NCI-H2107 (cell line): ENCODE results near the gene PRDM2.

Source experiments
- DNase-seq: peaks from one replicate; lab custom pipeline; 2025; lab: John Stamatoyannopoulos, UW

Gene PRDM2

GRCh38 chr1:13763991-13764390, 64.0 kb downstream of the PRDM2 start:
- no peak for DNase-seq

- no peak for DNase-seq
Observed at GRCh38 chr1:13764588-13765332, 64.8 kb downstream of the PRDM2 start.

DNA sequence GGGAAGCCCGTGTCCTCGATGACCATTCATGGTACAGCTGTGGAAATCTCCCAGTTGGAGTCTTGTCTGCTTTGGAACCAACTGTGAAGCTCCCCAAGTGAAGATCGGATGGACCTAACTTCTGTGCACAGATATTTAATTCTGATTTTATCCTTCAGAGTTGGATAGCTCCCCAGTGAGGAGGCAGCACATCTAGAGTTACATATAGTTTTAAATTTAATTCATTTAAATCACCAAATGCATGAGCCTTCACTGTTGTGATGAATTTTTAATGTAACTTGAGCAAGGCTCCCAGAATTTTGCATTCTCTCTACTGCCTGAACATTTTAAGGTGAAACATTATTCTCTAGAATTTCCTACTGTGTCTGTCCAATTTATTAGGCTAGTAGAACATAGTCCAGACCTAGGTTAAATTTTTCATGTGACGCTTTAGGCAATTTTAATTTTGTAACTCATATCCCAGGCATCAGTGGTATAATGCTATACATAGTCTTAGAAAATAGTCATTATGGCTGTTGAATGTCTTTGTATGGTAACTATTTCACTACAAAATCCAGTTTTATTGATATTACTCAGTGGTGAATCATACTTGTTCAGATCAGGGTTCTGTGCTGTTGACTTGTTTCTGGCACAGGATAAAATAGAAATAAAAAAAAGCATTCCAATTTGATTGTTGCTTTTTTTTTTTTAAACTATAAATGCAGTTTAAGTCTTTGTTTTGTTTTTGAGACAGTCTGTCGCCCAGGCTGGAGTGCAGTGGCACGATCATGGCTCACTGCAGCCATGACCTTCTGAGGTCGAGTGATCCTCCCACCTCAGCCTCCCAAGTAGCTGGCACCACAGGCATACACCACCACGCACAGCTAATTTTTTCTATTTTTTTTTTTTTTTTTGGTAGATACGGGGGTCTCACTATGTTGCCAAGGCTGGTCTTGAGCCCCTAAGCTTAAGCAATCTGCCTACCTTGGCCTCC, 66.9 kb downstream of the PRDM2 start:
- DNase-seq: no peak

DNA sequence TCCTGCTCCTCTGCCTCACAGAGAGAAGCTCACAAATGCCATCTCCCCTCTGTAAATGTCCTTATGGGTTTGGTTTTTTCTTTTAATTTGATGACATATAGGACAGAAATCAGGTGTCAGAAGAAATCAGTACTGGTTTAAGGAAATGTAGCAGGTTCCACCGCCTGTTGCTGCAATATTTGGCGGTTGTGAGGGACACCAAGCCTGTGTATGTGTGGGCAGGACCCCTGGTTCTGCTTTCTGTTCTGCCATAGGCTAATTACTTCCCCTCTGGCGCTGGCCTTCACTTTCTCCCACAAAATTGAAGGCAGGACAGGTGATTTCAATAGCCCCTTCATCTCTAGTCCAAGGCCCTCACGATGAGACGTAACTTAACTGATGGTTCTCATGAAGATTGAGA, 69.2 kb downstream of the PRDM2 start:
- no peak for DNase-seq

- DNase-seq: no peak
Observed at GRCh38 chr1:13769830-13770229, 69.8 kb downstream of the PRDM2 start.

DNA sequence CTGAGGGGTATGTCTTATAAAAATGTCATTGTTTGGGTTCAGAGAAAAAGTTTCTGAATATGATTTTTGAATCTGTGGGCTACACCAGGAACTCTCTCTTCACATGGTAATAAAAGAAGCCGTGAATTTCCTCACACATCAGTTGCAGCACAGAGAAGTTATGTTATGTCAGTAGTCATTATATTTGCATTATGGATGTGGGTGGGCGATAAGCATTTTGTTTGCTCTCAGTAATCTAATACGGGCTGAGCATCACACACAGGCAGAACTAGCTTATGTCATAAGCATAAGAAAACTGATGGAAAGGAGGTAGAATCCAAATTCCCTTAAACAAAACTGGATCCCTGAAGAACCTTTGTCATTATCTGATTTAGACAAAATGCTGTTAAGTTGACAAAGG, 70.8 kb downstream of the PRDM2 start:
- DNase-seq: no peak

- no peak for DNase-seq
Observed at GRCh38 chr1:13771745-13772144, 71.8 kb downstream of the PRDM2 start.

DNA sequence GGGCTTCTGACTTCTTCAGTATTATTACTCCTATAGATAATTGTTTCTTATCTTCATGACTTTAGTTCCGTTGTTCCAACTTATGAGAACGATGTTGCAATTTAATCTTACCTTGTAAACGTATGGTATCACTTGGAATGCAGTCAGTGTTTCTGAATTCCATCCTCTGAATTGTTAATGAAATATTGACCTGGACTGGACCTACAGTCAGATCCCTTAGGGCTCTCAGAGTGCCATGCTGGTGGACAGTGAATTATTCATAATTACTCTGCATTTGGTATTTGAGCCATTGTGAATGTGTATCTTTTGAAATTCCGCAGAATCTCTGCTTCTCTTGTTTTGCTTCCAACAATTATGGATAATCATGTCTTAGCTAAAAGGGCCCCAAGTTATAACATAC, 72.3 kb downstream of the PRDM2 start:
- no peak for DNase-seq

- no peak for DNase-seq
Observed at GRCh38 chr1:13774121-13774520, 74.1 kb downstream of the PRDM2 start.

GRCh38 chr1:13775459-13775858, 75.5 kb downstream of the PRDM2 start:
- no peak for DNase-seq

DNA sequence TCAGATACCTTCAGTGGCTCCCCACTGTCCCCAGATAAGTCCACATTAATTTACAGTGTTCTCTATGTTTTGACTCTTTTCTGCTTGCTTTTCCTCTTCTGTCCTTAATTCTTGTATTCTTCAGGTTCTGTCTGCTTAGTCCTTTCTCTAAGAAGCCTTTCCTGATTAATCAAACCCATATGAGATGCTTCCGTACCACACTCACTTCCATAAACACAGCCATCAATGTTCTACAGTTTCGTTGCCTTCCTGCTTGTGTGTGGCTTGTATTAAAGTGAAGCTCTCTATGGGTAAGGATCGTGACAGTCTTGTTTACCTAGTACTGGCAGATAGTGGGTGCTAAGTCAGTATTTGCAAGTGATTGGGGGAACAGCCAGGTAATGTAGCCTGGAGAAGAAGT, 75.9 kb downstream of the PRDM2 start:
- DNase-seq: no peak

GRCh38 chr1:13778431-13778830, 78.4 kb downstream of the PRDM2 start:
- no peak for DNase-seq

GRCh38 chr1:13779930-13780329, 79.9 kb downstream of the PRDM2 start:
- no peak for DNase-seq

DNA sequence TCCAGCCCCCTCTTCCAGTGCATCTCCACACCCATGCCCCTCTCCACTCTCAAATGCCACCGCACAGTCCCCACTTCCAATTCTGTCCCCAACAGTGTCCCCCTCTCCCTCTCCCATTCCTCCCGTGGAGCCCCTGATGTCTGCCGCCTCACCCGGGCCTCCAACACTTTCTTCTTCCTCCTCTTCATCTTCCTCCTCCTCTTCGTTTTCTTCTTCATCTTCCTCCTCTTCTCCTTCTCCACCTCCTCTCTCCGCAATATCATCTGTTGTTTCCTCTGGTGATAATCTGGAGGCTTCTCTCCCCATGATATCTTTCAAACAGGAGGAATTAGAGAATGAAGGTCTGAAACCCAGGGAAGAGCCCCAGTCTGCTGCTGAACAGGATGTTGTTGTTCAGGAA, 80.8 kb downstream of the PRDM2 start:
- DNase-seq: no peak

- DNase-seq: no peak
Observed at GRCh38 chr1:13781228-13781627, 81.2 kb downstream of the PRDM2 start.

GRCh38 chr1:13781907-13782633, 82.1 kb downstream of the PRDM2 start:
- no peak for DNase-seq

DNA sequence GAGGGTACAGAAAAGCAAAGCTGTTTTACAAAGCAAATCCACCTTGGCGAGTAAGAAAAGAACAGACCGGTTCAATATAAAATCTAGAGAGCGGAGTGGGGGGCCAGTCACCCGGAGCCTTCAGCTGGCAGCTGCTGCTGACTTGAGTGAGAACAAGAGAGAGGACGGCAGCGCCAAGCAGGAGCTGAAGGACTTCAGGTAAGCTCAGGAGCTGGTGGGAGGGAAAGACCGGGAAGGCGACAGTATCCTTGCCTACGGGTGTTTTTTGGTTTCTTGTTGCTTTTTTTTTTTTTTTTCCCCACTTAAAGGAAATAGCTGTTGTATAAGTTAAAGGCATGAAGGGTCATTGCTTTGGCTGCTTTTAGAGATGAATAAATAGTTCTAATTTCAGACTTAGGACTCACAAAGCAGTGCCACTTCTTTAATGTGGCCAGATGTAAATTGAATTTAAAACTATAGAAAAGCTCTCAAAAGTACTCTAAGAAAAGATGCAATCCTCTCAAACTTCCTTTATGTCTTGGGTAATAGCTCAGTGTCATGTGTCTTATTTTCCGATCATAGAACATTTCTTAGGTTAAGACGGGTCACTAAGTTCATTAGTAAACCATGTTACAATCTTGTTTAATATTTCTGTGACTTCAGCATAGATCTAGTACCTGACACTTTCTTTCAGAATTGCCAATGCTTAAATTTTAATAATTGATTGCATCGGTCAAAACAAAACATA, 82.8 kb downstream of the PRDM2 start:
- DNase-seq: no peak

DNA sequence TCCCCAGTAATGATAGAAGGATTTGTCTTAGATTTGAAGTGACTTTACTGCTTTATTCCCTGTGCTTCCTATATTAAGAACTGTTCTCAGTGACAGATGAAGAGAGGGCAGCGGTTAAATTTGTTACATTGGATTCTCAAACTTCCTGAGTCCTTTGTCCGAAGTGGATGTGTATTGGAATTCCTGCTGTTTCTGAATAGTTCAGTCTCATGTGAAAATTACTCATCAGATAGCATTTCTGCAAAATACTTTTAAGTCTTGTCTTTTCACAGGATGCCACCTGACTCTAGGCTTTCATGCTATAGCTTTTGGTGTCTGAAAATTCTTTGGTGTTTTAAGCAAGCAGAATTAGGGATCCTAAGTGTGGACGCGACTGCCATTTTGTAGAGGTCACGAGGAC, 83.6 kb downstream of the PRDM2 start:
- DNase-seq: no peak

DNA sequence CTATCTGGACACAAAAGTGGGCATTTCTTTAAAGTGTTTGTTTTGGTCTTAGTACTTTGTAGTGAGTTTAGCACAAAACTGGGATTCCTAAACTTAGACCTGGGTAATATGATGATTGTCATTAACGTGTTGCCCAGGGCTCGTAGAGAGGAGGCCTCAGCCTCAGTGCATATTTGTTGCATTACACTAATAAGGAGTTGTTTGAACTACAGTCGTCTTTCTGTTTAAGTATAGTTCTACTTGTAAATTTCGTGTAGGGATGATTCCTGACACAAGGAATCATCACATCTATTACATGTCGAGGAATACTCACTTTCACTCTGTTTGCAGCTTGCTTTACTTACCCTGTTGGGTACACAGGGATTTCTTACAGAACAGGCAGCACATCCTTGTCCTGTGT, 85.0 kb downstream of the PRDM2 start:
- DNase-seq: no peak

GRCh38 chr1:13786541-13786940, 86.6 kb downstream of the PRDM2 start:
- no peak for DNase-seq

- DNase-seq: no peak
Observed at GRCh38 chr1:13788795-13789194, 88.8 kb downstream of the PRDM2 start.
